Uterus (tissue), 2 donors: Measurements from ENCODE around the gene SYTL4.

Source experiments
- CTCF ChIP-seq, 4 experiments: fragments of 200-600 bp in 2 of 4; fragments of 450-650 bp in 2 of 4; sonication (generic) in 2 of 4; IDR thresholded peaks; one replicate each; pipeline ENCODE4 v1.5.1; 2016 to 2019; ENCODE audit warnings: antibody characterized with exemption in 4 of 4, mild to moderate bottlenecking in 2 of 4, moderate library complexity in 1 of 4
- POLR2A ChIP-seq, 2 donors: fragments of 450-650 bp; IDR thresholded peaks; one replicate each; pipeline ENCODE4 v1.6.1; 2016; ENCODE audit warnings: antibody characterized with exemption in 2 of 2, mild to moderate bottlenecking in 1 of 2, moderate library complexity in 1 of 2

- TF ChIP-seq CTCF (IDR thresholded peaks at IDR 0.05) (no peak), POLR2A (IDR thresholded peaks at IDR 0.05) (no peak)
These were observed 69.1 kb downstream of the SYTL4 start for GRCh38 chrX:100662796-100663195.
